Thyroid gland (tissue), 4 donors: ENCODE results near the gene PGGHG. TPM values are rescaled to one million over a fixed set of nuclear protein-coding genes. Genes with fewer than 3 reads are reported as not detected.

ENCODE experiments used
- DNase-seq, 2 donors: peaks; one replicate each; pipeline ENCODE4 v3.0.0-alpha.2; 2019
- H3K27ac ChIP-seq, 3 donors: fragments of 200-600 bp; sonication (generic); 1 replicate in 2 of 3; 2 replicates in 1 of 3; pipeline ENCODE4 v1.5.1; 2016 to 2019; ENCODE audit warnings: mild to moderate bottlenecking in 1 of 3, moderate library complexity in 1 of 3
- H3K27me3 ChIP-seq: fragments of 200-600 bp; sonication (generic); one replicate; pipeline ENCODE4 v1.5.1; 2019
- H3K36me3 ChIP-seq, 2 donors: fragments of 200-600 bp; sonication (generic); one replicate each; pipeline ENCODE4 v1.5.1; 2016 to 2019
- H3K4me1 ChIP-seq, 2 donors: fragments of 200-600 bp; sonication (generic); one replicate each; pipeline ENCODE4 v1.5.1; 2017 to 2019
- H3K4me3 ChIP-seq, 3 donors: fragments of 200-600 bp; sonication (generic); replicated peaks in 1 of 3; 1 replicate in 2 of 3; 2 replicates in 1 of 3; pipeline ENCODE4 v1.5.1; 2016; ENCODE audit warnings: mild to moderate bottlenecking in 1 of 3
- H3K9me3 ChIP-seq: fragments of 200-600 bp; sonication (generic); one replicate; pipeline ENCODE4 v1.5.1; 2017
- CTCF ChIP-seq, 6 experiments: fragments of 200-600 bp in 3 of 6; fragments of 450-650 bp in 3 of 6; sonication (generic) in 3 of 6; IDR thresholded peaks; one replicate each; pipeline ENCODE4 v1.5.1; 2016 to 2019; ENCODE audit warnings: antibody characterized with exemption in 6 of 6, mild to moderate bottlenecking in 2 of 6, inconsistent platforms in 1 of 6, moderate library complexity in 1 of 6
- POLR2A ChIP-seq, 2 donors: fragments of 450-650 bp; IDR thresholded peaks; one replicate each; pipeline ENCODE4 v1.6.1; 2017; ENCODE audit warnings: antibody characterized with exemption in 2 of 2, mild to moderate bottlenecking in 2 of 2, moderate library complexity in 1 of 2
- WGBS, 2 donors: methylation state at CpG; one replicate each; pipeline ENCODE4 v1.1.5; 2017; 5-methylcytosine and 5-hydroxymethylcytosine counted together
- intact Hi-C: fragments of 100-400 bp; cut with DNase I; formaldehyde crosslinking; loops from one replicate; pipeline ENCODE4 v1.15.1; 2023
- total RNA-seq, 4 donors: library from RNA; depleted of rRNA; stranded (reverse); fragments of >200 nt; gene quantifications; one replicate each; pipeline ENCODE4 v1.2.3, GENCODE V29; 2016

The PGGHG gene
- total RNA-seq, 4 donors from 2014 or later: 21.8 to 43.3 (median 32.7) TPM

GRCh38 chr11:293852-294661, 5.1 kb downstream of the PGGHG start:
- 85 to 91% methylated on average over 13 to 26 of the region's 27 CpGs for WGBS, 2 donors
- intact Hi-C loops: no loop called here
- Histone ChIP-seq H3K36me3 (no peaks in the 10 kb centered on the region), H3K4me3 (no peak overlapping the region), H3K27ac (no peak overlapping the region), H3K9me3 (no peaks in the 10 kb centered on the region), H3K27me3 (no peaks in the 10 kb centered on the region), H3K4me1 (peaks cover 6 to 12% of the 10 kb centered on the region in 2 donors)
- no peak for TF ChIP-seq CTCF (IDR thresholded peaks at IDR 0.05)
- no peak for TF ChIP-seq POLR2A (IDR thresholded peaks at IDR 0.05)
- DNase-seq: no peak

GRCh38 chr11:294780-295179, 5.9 kb downstream of the PGGHG start:
- H3K27ac ChIP-seq: no peak overlapping the region
- H3K27me3 ChIP-seq: no peaks in the 10 kb centered on the region
- 84 to 92% methylated on average over 16 of the region's 16 CpGs for WGBS, 2 donors
- no peaks in the 10 kb centered on the region for H3K36me3 ChIP-seq
- TF ChIP-seq CTCF (IDR thresholded peaks at IDR 0.05) (no peak), POLR2A (IDR thresholded peaks at IDR 0.05) (no peak)
- DNase-seq: no peak
- H3K9me3 ChIP-seq: no peaks in the 10 kb centered on the region
- intact Hi-C loops: no loop called here
- peaks cover 0 to 7% of the 10 kb centered on the region in 2 donors for H3K4me1 ChIP-seq
- no peak overlapping the region for H3K4me3 ChIP-seq

GRCh38 chr11:295351-296170, 6.6 kb downstream of the PGGHG start:
- H3K27me3 ChIP-seq: no peaks in the 10 kb centered on the region

GRCh38 chr11:296171-297050, 7.5 kb downstream of the PGGHG start:
- no peak for DNase-seq
- H3K27me3 ChIP-seq: no peaks in the 10 kb centered on the region
- H3K4me1 ChIP-seq: peaks cover 0 to 4% of the 10 kb centered on the region in 2 donors
- 72 to 77% methylated on average over 18 to 30 of the region's 35 CpGs for WGBS, 2 donors
- TF ChIP-seq CTCF (IDR thresholded peaks at IDR 0.05) (no peak), POLR2A (IDR thresholded peaks at IDR 0.05) (no peak)
- intact Hi-C loops: no loop called here
- no peak overlapping the region for H3K27ac ChIP-seq
- H3K36me3 ChIP-seq: no peaks in the 10 kb centered on the region
- H3K9me3 ChIP-seq: no peaks in the 10 kb centered on the region
- H3K4me3 ChIP-seq: no peak overlapping the region

More at GRCh38 chr11:295351-296170, 6.6 kb downstream of the PGGHG start:
- TF ChIP-seq CTCF (IDR thresholded peaks at IDR 0.05) (no peak), POLR2A (IDR thresholded peaks at IDR 0.05) (no peak)
- H3K27ac ChIP-seq: no peak overlapping the region
- H3K9me3 ChIP-seq: no peaks in the 10 kb centered on the region
- 82 to 94% methylated on average over 17 to 25 of the region's 26 CpGs for WGBS, 2 donors
- H3K4me1 ChIP-seq: peaks cover 0 to 4% of the 10 kb centered on the region in 2 donors
- H3K36me3 ChIP-seq: no peaks in the 10 kb centered on the region
- no peak for DNase-seq
- H3K4me3 ChIP-seq: no peak overlapping the region
- intact Hi-C loops: no loop called here
